ENCODE data around the gene HSF4.
A peak's percentile ranks its signal among the peaks of the same experiment; 100 is the strongest.

HSF4 gene

GRCh38 chr16:67166598-67167168 lies 2.1 kb downstream of the HSF4 start:
- no peak for DNase-seq (ENCODE audit: low read depth in 2 of 2)

- DNase-seq (ENCODE audit: low read depth in 2 of 2), result no peak
Observed at GRCh38 chr16:67167588-67167987, 3.0 kb downstream of the HSF4 start.

GRCh38 chr16:67169011-67169451 lies 4.5 kb downstream of the HSF4 start:
- no peak for DNase-seq (ENCODE audit: low read depth in 2 of 2)

GRCh38 chr16:67169642-67170167 lies 5.2 kb downstream of the HSF4 start:
- no peak for DNase-seq (ENCODE audit: low read depth in 2 of 2)

GRCh38 chr16:67170168-67170948 lies 5.8 kb downstream of the HSF4 start, which contains the start of gene NOL3:
Gene NOL3 (plus strand): TSS chr16:67170538.
- DNase-seq (ENCODE audit: low read depth in 2 of 2), result no peak

- no peak for DNase-seq (ENCODE audit: low read depth in 2 of 2)
Observed at GRCh38 chr16:67170949-67171649, 6.6 kb downstream of the HSF4 start.

GRCh38 chr16:67173323-67173722 lies 8.8 kb downstream of the HSF4 start:
- no peak for DNase-seq (ENCODE audit: low read depth in 2 of 2)

GRCh38 chr16:67173808-67174705 lies 9.5 kb downstream of the HSF4 start:
- peak in 1 of 2 donors; percentile 29 for DNase-seq (ENCODE audit: low read depth in 2 of 2)

GRCh38 chr16:67174706-67175231 lies 10.2 kb downstream of the HSF4 start:
- no peak for DNase-seq (ENCODE audit: low read depth in 2 of 2)

GRCh38 chr16:67176662-67177061 lies 12.1 kb downstream of the HSF4 start:
- DNase-seq (ENCODE audit: low read depth in 2 of 2), result no peak

- no peak for DNase-seq (ENCODE audit: low read depth in 2 of 2)
Observed at GRCh38 chr16:67177743-67178699, 13.5 kb downstream of the HSF4 start.

- DNase-seq (ENCODE audit: low read depth in 2 of 2), result no peak
Observed at GRCh38 chr16:67179421-67180080, 15.0 kb downstream of the HSF4 start.

- DNase-seq (ENCODE audit: low read depth in 2 of 2), result no peak
Observed at GRCh38 chr16:67180166-67180565, 15.6 kb downstream of the HSF4 start.

- no peak for DNase-seq (ENCODE audit: low read depth in 2 of 2)
Observed at GRCh38 chr16:67181346-67181745, 16.8 kb downstream of the HSF4 start.

- DNase-seq (ENCODE audit: low read depth in 2 of 2), result no peak
Observed at GRCh38 chr16:67182288-67182687, 17.7 kb downstream of the HSF4 start.

- no peak for DNase-seq (ENCODE audit: low read depth in 2 of 2)
Observed at GRCh38 chr16:67183284-67183626, 18.7 kb downstream of the HSF4 start.

GRCh38 chr16:67183627-67184452 lies 19.3 kb downstream of the HSF4 start, which contains the start of gene MATCAP1:
Gene MATCAP1 (minus strand): TSS chr16:67183963. CDS start chr16:67180610, 3,353 bp downstream.
- peak; percentile 78 to 81 for DNase-seq (ENCODE audit: low read depth in 2 of 2)

- no peak for DNase-seq (ENCODE audit: low read depth in 2 of 2)
Observed at GRCh38 chr16:67184453-67184994, 20.0 kb downstream of the HSF4 start.

Measured in stimulated activated CD4-positive, alpha-beta T cell treated with anti-CD3 and anti-CD28 coated beads, Interleukin-1b, Interleukin-23, amount 100 ng/mL, for 1 hour (primary cell).